Hepatocyte (in vitro differentiated cells): ENCODE measurements around the gene NDRG3. TPM values are rescaled to one million over a fixed set of nuclear protein-coding genes. Genes with fewer than 3 reads are reported as not detected.

Experiments used
- DNase-seq: peaks from one replicate; pipeline ENCODE4 v3.0.0-alpha.2; 2016; ENCODE audit warnings: low spot score
- H2AFZ ChIP-seq: fragments of 200-600 bp; sonication (generic); 2 replicates; pipeline ENCODE4 v1.6.0; 2016; ENCODE audit warnings: antibody characterized with exemption, mild to moderate bottlenecking
- H3K27ac ChIP-seq: fragments of 200-600 bp; sonication (generic); 2 replicates; pipeline ENCODE4 v1.5.1; 2016; ENCODE audit warnings: mild to moderate bottlenecking
- H3K27me3 ChIP-seq: fragments of 200-600 bp; sonication (generic); 2 replicates; pipeline ENCODE4 v1.6.1; 2016
- H3K36me3 ChIP-seq: fragments of 200-600 bp; sonication (generic); replicated peaks from 2 replicates; pipeline ENCODE4 v1.5.1; 2016; ENCODE audit warnings: low read depth; ENCODE audit not compliant: insufficient read depth
- H3K4me1 ChIP-seq: fragments of 200-600 bp; sonication (generic); 2 replicates; pipeline ENCODE4 v1.5.1; 2016; ENCODE audit warnings: mild to moderate bottlenecking, moderate library complexity; ENCODE audit not compliant: insufficient read depth
- H3K4me2 ChIP-seq: fragments of 200-600 bp; sonication (generic); 2 replicates; pipeline ENCODE4 v1.6.0; 2016
- H3K4me3 ChIP-seq: fragments of 200-600 bp; sonication (generic); 2 replicates; pipeline ENCODE4 v1.5.1; 2016; ENCODE audit warnings: mild to moderate bottlenecking
- H3K79me2 ChIP-seq: fragments of 200-600 bp; sonication (generic); 2 replicates; pipeline ENCODE4 v1.6.0; 2017; ENCODE audit warnings: mild to moderate bottlenecking
- H3K9me2 ChIP-seq: fragments of 200-600 bp; sonication (generic); replicated peaks from 2 replicates; pipeline ENCODE4 v1.6.0; 2017; ENCODE audit warnings: mild to moderate bottlenecking; ENCODE audit not compliant: insufficient read depth
- H3K9me3 ChIP-seq: fragments of 200-600 bp; sonication (generic); 2 replicates; pipeline ENCODE4 v1.5.1; 2016; ENCODE audit warnings: low read depth, mild to moderate bottlenecking
- H4K20me1 ChIP-seq: fragments of 200-600 bp; sonication (generic); 2 replicates; pipeline ENCODE4 v1.6.0; 2016; ENCODE audit warnings: mild to moderate bottlenecking; ENCODE audit not compliant: insufficient read depth, poor library complexity, severe bottlenecking
- EZH2 ChIP-seq: fragments of 200-600 bp; sonication (generic); IDR thresholded peaks from 2 replicates; pipeline ENCODE4 v1.6.1; 2016; ENCODE audit warnings: antibody characterized with exemption, mild to moderate bottlenecking, borderline replicate concordance
- EZH2phosphoT487 ChIP-seq: fragments of 200-600 bp; sonication (generic); IDR thresholded peaks from one replicate; pipeline ENCODE4 v1.6.1; 2018; ENCODE audit warnings: antibody characterized with exemption, mild to moderate bottlenecking, low read depth, moderate library complexity; ENCODE audit not compliant: unreplicated experiment, severe bottlenecking
- WGBS: methylation state at CpG from one replicate; pipeline ENCODE4 v1.1.6; 2016; ENCODE audit warnings: low lambda C conversion rate; ENCODE audit errors: missing lambda C conversion rate; 5-methylcytosine and 5-hydroxymethylcytosine counted together
- polyA plus RNA-seq: library from polyadenylated mRNA; unstranded; fragments of >200 nt; fragmentation: Nextera tagmentation; extraction: Ambion mirVana; gene quantifications from 2 replicates; pipeline ENCODE4 v1.2.1, GENCODE V29; 2016
- total RNA-seq: library from RNA; depleted of rRNA; stranded (reverse); fragments of >200 nt; gene quantifications from 2 replicates; pipeline ENCODE4 v1.2.3, GENCODE V29; 2014
- TF ChIP-seq, protein P1 (sequence below): fragments of 200-600 bp; sonication (generic); IDR thresholded peaks from 2 replicates; pipeline ENCODE4 v1.5.1; 2016; ENCODE audit warnings: antibody characterized with exemption, mild to moderate bottlenecking; ENCODE audit not compliant: poor library complexity

The NDRG3 gene
- total and polyA plus RNA-seq, 2 experiments from 2014 or later: 19.1 to 19.5 TPM

DNA sequence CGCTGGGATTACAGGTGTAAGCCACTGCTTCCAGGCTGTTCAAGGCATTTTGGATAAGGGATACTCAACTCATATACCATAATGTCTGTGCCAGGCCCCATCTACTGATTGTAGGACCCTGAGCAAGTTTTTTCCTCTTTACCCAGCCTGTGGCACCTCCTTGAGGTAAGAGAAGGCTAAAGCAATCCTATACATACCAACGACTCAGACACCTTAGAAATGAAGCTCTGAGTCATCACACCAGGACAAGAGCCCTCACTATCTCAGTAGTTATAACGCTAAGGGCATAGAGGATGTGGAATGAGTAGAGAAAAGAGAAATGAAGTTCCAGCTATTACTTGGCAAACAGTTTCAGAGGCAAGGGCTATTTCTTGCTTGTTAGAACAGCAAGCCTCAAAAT lies 16.9 kb downstream of the NDRG3 start:
- TF ChIP-seq, protein P1, sequence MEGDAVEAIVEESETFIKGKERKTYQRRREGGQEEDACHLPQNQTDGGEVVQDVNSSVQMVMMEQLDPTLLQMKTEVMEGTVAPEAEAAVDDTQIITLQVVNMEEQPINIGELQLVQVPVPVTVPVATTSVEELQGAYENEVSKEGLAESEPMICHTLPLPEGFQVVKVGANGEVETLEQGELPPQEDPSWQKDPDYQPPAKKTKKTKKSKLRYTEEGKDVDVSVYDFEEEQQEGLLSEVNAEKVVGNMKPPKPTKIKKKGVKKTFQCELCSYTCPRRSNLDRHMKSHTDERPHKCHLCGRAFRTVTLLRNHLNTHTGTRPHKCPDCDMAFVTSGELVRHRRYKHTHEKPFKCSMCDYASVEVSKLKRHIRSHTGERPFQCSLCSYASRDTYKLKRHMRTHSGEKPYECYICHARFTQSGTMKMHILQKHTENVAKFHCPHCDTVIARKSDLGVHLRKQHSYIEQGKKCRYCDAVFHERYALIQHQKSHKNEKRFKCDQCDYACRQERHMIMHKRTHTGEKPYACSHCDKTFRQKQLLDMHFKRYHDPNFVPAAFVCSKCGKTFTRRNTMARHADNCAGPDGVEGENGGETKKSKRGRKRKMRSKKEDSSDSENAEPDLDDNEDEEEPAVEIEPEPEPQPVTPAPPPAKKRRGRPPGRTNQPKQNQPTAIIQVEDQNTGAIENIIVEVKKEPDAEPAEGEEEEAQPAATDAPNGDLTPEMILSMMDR: peak; percentile 29
- TF ChIP-seq EZH2: no peak
- Histone ChIP-seq H2AFZ (no peak overlapping the region), H4K20me1 (no peaks in the 10 kb centered on the region), H3K27me3 (no peaks in the 10 kb centered on the region), H3K9me2 (no peaks in the 10 kb centered on the region), H3K9me3 (no peaks in the 10 kb centered on the region), H3K4me3 (no peak overlapping the region), H3K4me1 (no peaks in the 10 kb centered on the region), H3K27ac (no peak overlapping the region), H3K4me2 (no peak overlapping the region), H3K36me3 (no peaks in the 10 kb centered on the region), H3K79me2 (peaks cover 10% of the 10 kb centered on the region)
- 52% methylated on average over 3 of the region's 3 CpGs for WGBS
- DNase-seq: peak; percentile 31

DNA sequence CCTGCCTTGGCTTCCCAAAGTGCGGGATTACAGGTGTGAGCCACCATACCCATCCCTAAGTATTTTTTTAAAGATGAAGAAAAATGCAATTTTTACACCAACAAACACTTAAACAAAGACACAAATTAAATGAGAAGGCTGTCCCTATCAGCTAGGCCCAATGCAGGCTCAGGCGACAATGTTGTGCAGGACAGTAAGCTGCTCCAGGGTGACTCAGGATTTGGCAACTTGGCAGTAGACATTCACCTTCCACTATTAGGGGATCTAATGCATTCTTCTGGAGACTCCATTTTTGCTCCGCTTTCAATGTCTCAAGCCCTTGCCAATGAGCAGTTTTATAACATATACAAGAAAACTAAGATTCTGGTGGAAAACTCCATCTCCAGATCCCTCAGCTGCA lies 19.7 kb downstream of the NDRG3 start:
- H3K4me1 ChIP-seq: no peaks in the 10 kb centered on the region
- WGBS: 98% methylated on average over 3 of the region's 3 CpGs
- peaks cover 3% of the 10 kb centered on the region for H3K79me2 ChIP-seq
- no peaks in the 10 kb centered on the region for H4K20me1 ChIP-seq
- H3K36me3 ChIP-seq: no peaks in the 10 kb centered on the region
- H3K27me3 ChIP-seq: no peaks in the 10 kb centered on the region
- TF ChIP-seq, protein P1: no peak
- no peak for TF ChIP-seq EZH2phosphoT487
- TF ChIP-seq EZH2: no peak
- DNase-seq: no peak
- H2AFZ ChIP-seq: no peak overlapping the region
- no peak overlapping the region for H3K4me3 ChIP-seq
- no peaks in the 10 kb centered on the region for H3K9me3 ChIP-seq
- no peak overlapping the region for H3K27ac ChIP-seq
- no peaks in the 10 kb centered on the region for H3K9me2 ChIP-seq
- no peak overlapping the region for H3K4me2 ChIP-seq

DNA sequence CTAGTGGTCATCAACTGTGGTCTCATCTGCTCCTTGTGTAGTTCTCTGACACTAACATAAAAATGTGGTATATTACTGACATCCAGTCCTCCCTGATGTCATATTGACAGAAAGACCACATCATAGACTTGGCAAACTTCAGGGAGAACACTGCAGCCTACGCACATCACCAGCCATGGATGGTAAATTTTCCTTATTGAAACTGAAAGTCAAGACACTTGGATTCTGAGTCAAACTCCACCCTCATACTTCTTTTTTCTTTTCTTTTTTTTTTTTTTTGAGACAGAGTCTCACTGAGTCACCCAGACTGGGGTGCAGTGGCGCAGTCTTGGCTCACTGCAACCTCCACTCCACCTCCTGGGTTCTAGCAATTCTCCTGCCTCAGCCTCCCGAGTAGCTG lies 25.4 kb downstream of the NDRG3 start:
- Histone ChIP-seq H3K9me3 (no peaks in the 10 kb centered on the region), H3K36me3 (no peaks in the 10 kb centered on the region), H2AFZ (no peak overlapping the region), H3K4me3 (no peak overlapping the region), H3K9me2 (no peaks in the 10 kb centered on the region), H3K4me1 (no peaks in the 10 kb centered on the region), H4K20me1 (no peaks in the 10 kb centered on the region), H3K27ac (no peak overlapping the region), H3K4me2 (no peak overlapping the region), H3K79me2 (peaks cover 3% of the 10 kb centered on the region), H3K27me3 (no peaks in the 10 kb centered on the region)
- 97% methylated on average over 3 of the region's 3 CpGs for WGBS
- TF ChIP-seq, protein P1: no peak
- TF ChIP-seq EZH2: no peak
- TF ChIP-seq EZH2phosphoT487: no peak
- DNase-seq: no peak

DNA sequence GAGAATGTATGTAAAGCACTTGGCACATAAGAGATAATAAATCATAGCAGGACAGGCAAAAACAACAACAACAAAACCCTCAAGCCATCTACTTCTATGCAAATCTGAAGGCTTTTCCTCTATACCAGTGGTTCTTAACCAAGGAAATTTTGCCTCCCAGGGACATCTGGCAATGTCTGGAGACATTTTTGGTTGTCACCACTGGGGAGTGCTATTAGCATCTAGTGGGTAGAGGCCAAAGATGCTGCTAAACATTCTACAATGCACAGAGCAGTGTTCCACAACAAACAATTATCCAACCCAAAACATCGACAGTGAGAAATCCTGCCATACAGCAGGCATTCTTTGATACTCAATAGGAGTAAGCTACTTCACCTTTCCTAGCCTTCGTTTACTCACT lies 28.2 kb downstream of the NDRG3 start:
- Histone ChIP-seq H3K27me3 (no peaks in the 10 kb centered on the region), H3K4me3 (no peak overlapping the region), H3K4me2 (no peak overlapping the region), H3K36me3 (no peaks in the 10 kb centered on the region), H2AFZ (no peak overlapping the region), H3K4me1 (no peaks in the 10 kb centered on the region), H3K79me2 (no peaks in the 10 kb centered on the region), H4K20me1 (no peaks in the 10 kb centered on the region), H3K9me3 (no peaks in the 10 kb centered on the region), H3K27ac (no peak overlapping the region), H3K9me2 (no peaks in the 10 kb centered on the region)
- TF ChIP-seq EZH2phosphoT487 (no peak), EZH2 (no peak)
- TF ChIP-seq, protein P1: no peak
- no peak for DNase-seq
- WGBS: 95% methylated on average over 2 of the region's 2 CpGs
